OCI-LY3 (cell line): ENCODE results near the gene RIOK2.

Experiments used
- H2AFZ ChIP-seq: fragments of 200-600, 300-600 bp; shearing (Covaris generic); 2 replicates; pipeline ENCODE4 v1.6.0; 2014; ENCODE audit warnings: antibody characterized with exemption, low read depth, low read length
- H3K27ac ChIP-seq: fragments of 200-600, 300-600 bp; sonication (generic); 2 replicates; pipeline ENCODE4 v1.5.1; 2014; ENCODE audit warnings: mild to moderate bottlenecking, low read length, moderate library complexity, mixed read lengths
- H3K27me3 ChIP-seq: fragments of 200-600, 300-600 bp; sonication (generic); 2 replicates; pipeline ENCODE4 v1.6.1; 2014; ENCODE audit warnings: low read depth, low read length, mixed read lengths
- H3K36me3 ChIP-seq: fragments of 200-600, 300-600 bp; sonication (generic); replicated peaks from 2 replicates; pipeline ENCODE3; 2014; ENCODE audit warnings: low read depth, low read length, mixed read lengths
- H3K4me1 ChIP-seq: fragments of 300-600, 200-600 bp; sonication (generic); 2 replicates; pipeline ENCODE4 v1.6.1; 2014; ENCODE audit warnings: low read length, mixed read lengths
- H3K4me2 ChIP-seq: fragments of 200-600, 300-600 bp; sonication (generic); 2 replicates; pipeline ENCODE4 v1.6.1; 2014; ENCODE audit warnings: low read length, mixed read lengths
- H3K4me3 ChIP-seq: fragments of 300-600, 200-600 bp; sonication (generic); 2 replicates; pipeline ENCODE4 v1.5.1; 2014; ENCODE audit warnings: antibody characterized with exemption, mild to moderate bottlenecking, low read length, moderate library complexity
- H3K79me2 ChIP-seq: fragments of 300-600, 200-600 bp; shearing (Covaris generic); 2 replicates; pipeline ENCODE4 v1.6.1; 2014; ENCODE audit warnings: mild to moderate bottlenecking, low read length, mixed read lengths
- H3K9ac ChIP-seq: fragments of 300-600, 200-600 bp; shearing (Covaris generic); 2 replicates; pipeline ENCODE4 v1.6.0; 2014; ENCODE audit warnings: mild to moderate bottlenecking, low read length, moderate library complexity
- H3K9me3 ChIP-seq: fragments of 200-600, 300-600 bp; shearing (Covaris generic); 2 replicates; pipeline ENCODE4 v1.6.1; 2014; ENCODE audit warnings: low read length, mixed read lengths; ENCODE audit not compliant: insufficient read depth
- H4K20me1 ChIP-seq: fragments of 200-600, 300-600 bp; sonication (generic); 2 replicates; pipeline ENCODE4 v1.6.1; 2016; ENCODE audit warnings: low read length, mixed read lengths; ENCODE audit not compliant: insufficient read depth
- CTCF ChIP-seq: fragments of 200-600, 300-600 bp; sonication (generic); IDR thresholded peaks from 2 replicates; pipeline ENCODE4 v1.5.1; 2014; ENCODE audit warnings: antibody characterized with exemption, low read length, low read depth
- EZH2phosphoT487 ChIP-seq: fragments of 200-600 bp; shearing (Covaris generic); IDR thresholded peaks from 2 replicates; pipeline ENCODE4 v1.6.1; 2018; ENCODE audit warnings: antibody characterized with exemption, mixed run types, low read depth

The RIOK2 gene

GRCh38 chr5:97163790-97164285 lies 19.2 kb downstream of the RIOK2 start:
- Histone ChIP-seq H3K9me3 (no peaks in the 10 kb centered on the region), H2AFZ (no peak overlapping the region), H3K4me1 (peaks cover 17% of the 10 kb centered on the region), H3K27me3 (no peaks in the 10 kb centered on the region), H3K4me3 (no peak overlapping the region), H4K20me1 (no peaks in the 10 kb centered on the region), H3K79me2 (no peaks in the 10 kb centered on the region), H3K9ac (no peak overlapping the region), H3K36me3 (peaks cover 19% of the 10 kb centered on the region), H3K27ac (no peak overlapping the region), H3K4me2 (no peak overlapping the region)
- TF ChIP-seq EZH2phosphoT487 (no peak), CTCF (no peak)

- Histone ChIP-seq H3K4me3 (no peak overlapping the region), H4K20me1 (no peaks in the 10 kb centered on the region), H3K79me2 (no peaks in the 10 kb centered on the region), H3K9me3 (no peaks in the 10 kb centered on the region), H3K27me3 (no peaks in the 10 kb centered on the region), H3K36me3 (peaks cover 23% of the 10 kb centered on the region), H3K9ac (no peak overlapping the region), H2AFZ (no peak overlapping the region), H3K4me1 (peaks cover 15% of the 10 kb centered on the region), H3K4me2 (no peak overlapping the region), H3K27ac (no peak overlapping the region)
- no peak for TF ChIP-seq EZH2phosphoT487
- peak; percentile 60 for TF ChIP-seq CTCF
These were observed 19.7 kb downstream of the RIOK2 start for GRCh38 chr5:97163360-97163764.

GRCh38 chr5:97162045-97162444 lies 21.0 kb downstream of the RIOK2 start:
- Histone ChIP-seq H4K20me1 (no peaks in the 10 kb centered on the region), H3K9me3 (peaks cover 8% of the 10 kb centered on the region; the same call in 1 of the 2 replicates), H3K4me3 (no peak overlapping the region), H3K4me2 (no peak overlapping the region), H3K36me3 (peaks cover 23% of the 10 kb centered on the region), H3K27ac (no peak overlapping the region), H2AFZ (no peak overlapping the region), H3K27me3 (no peaks in the 10 kb centered on the region), H3K9ac (no peak overlapping the region), H3K79me2 (no peaks in the 10 kb centered on the region), H3K4me1 (peaks cover 2% of the 10 kb centered on the region)
- peak; percentile 84 for TF ChIP-seq CTCF
- no peak for TF ChIP-seq EZH2phosphoT487

- H3K4me1 ChIP-seq, result no peaks in the 10 kb centered on the region
- TF ChIP-seq EZH2phosphoT487 (no peak), CTCF (no peak)
- H4K20me1 ChIP-seq, result no peaks in the 10 kb centered on the region
- H3K27me3 ChIP-seq, result no peaks in the 10 kb centered on the region
- H3K27ac ChIP-seq, result no peak overlapping the region
- peaks cover 22% of the 10 kb centered on the region for H3K36me3 ChIP-seq
- peaks cover 8% of the 10 kb centered on the region; the same call in 1 of the 2 replicates for H3K9me3 ChIP-seq
- H3K79me2 ChIP-seq, result no peaks in the 10 kb centered on the region
- no peak overlapping the region for H2AFZ ChIP-seq
- H3K4me3 ChIP-seq, result no peak overlapping the region
- no peak overlapping the region for H3K4me2 ChIP-seq
- no peak overlapping the region for H3K9ac ChIP-seq
These were observed 25.4 kb downstream of the RIOK2 start for GRCh38 chr5:97157689-97158088.
